Sigmoid colon (tissue), 4 donors: ENCODE data around the gene RPS18.

Source experiments
- CTCF ChIP-seq, 4 experiments: fragments of 450-650 bp in 3 of 4; fragments of 200-600 bp in 1 of 4; IDR thresholded peaks; one replicate each; pipeline ENCODE4 v1.5.1; 2016 to 2019; ENCODE audit warnings: antibody characterized with exemption in 4 of 4, mild to moderate bottlenecking in 3 of 4, moderate library complexity in 2 of 4
- POLR2A ChIP-seq, 2 donors: fragments of 450-650 bp; IDR thresholded peaks; one replicate each; pipeline ENCODE4 v1.6.1; 2016; ENCODE audit warnings: antibody characterized with exemption in 2 of 2, mild to moderate bottlenecking in 2 of 2, moderate library complexity in 2 of 2
- POLR2AphosphoS5 ChIP-seq, 4 donors: sonication (generic); formaldehyde crosslinking; IDR thresholded peaks; one replicate each; pipeline ENCODE4 v1.6.1; 2017; ENCODE audit warnings: antibody characterized with exemption in 4 of 4

DNA sequence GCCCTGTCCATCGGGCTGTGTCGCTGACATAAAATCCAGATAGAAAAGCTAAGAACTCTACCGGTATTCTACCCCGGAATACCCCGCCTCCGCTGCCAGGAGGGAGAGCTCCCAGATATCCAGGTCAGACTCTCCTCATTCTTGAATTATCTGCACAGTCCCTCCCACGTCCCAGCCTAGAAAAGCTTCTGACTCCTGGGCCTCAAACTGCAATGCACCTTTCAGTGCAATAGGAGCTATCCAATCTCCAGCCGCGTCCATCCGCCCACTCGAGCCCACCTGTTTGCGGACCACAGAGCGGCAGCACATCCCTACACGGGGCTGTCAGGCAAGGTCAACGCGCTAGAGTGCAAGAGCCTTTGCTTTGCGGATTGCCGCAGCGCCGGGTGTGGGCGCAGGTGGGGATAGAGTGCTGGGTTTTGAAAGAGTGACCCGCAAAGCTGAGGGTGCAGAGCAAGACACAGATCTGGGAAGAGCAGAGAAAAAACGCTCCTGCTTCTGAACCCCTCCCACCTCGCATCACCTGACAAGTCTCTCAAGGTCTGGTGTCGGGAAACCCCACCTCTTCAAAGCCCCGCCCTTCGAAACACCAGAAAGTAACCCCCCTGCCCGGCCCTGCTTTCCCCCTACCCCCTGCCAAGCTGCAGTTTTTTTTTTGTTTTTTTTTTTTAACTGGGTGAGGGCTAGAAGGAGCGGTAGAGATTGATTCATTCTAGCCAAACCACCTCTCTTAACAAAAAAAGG is 40.7 kb downstream of the RPS18 start:
- TF ChIP-seq CTCF (IDR thresholded peaks at IDR 0.05) (no peak), POLR2A (IDR thresholded peaks at IDR 0.05) (no peak), POLR2AphosphoS5 (IDR thresholded peaks at IDR 0.05) (peak in 2 of 4 donors; percentile 12 to 30)
